Coronary artery (tissue), 2 donors: ENCODE data around the gene FOXM1.
A peak's percentile ranks its signal among the peaks of the same experiment; 100 is the strongest.

Experiments used
- DNase-seq: peaks from one replicate; pipeline ENCODE4 v3.0.0-alpha.2; 2017; ENCODE audit warnings: low spot score
- H3K27ac ChIP-seq, 2 donors: fragments of 200-600 bp; sonication (generic); one replicate each; pipeline ENCODE4 v1.5.1; 2016 to 2019
- H3K4me3 ChIP-seq: fragments of 200-600 bp; sonication (generic); 2 replicates; pipeline ENCODE4 v1.5.1; 2016; ENCODE audit warnings: mild to moderate bottlenecking, moderate library complexity
- TF ChIP-seq, protein P1 (sequence below): fragments of 200-600 bp; sonication (generic); IDR thresholded peaks from one replicate; pipeline ENCODE4 v1.5.1; 2019; ENCODE audit warnings: antibody characterized with exemption

FOXM1 gene

DNA sequence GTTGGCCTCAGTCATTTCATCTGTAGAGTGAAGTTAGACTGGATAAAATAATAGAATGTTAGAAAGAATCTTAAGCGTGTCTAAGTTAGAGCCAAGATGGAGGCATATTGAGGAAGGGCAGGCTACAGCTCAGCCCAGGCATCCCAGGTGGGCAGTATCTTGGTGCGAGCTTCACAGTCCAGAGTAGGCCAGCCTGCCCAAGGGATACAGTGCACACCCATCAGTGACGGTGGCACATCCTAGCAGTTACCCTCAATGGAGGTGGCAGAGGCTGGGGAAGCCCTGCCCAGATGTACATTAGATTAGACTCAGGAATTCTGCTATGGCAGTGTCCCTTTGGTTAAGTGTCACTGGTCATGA lies 35.2 kb upstream of the FOXM1 start:
- no peak for DNase-seq
- Histone ChIP-seq H3K4me3 (no peak overlapping the region), H3K27ac (no peak overlapping the region)
- TF ChIP-seq, protein P1, sequence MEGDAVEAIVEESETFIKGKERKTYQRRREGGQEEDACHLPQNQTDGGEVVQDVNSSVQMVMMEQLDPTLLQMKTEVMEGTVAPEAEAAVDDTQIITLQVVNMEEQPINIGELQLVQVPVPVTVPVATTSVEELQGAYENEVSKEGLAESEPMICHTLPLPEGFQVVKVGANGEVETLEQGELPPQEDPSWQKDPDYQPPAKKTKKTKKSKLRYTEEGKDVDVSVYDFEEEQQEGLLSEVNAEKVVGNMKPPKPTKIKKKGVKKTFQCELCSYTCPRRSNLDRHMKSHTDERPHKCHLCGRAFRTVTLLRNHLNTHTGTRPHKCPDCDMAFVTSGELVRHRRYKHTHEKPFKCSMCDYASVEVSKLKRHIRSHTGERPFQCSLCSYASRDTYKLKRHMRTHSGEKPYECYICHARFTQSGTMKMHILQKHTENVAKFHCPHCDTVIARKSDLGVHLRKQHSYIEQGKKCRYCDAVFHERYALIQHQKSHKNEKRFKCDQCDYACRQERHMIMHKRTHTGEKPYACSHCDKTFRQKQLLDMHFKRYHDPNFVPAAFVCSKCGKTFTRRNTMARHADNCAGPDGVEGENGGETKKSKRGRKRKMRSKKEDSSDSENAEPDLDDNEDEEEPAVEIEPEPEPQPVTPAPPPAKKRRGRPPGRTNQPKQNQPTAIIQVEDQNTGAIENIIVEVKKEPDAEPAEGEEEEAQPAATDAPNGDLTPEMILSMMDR: no peak

DNA sequence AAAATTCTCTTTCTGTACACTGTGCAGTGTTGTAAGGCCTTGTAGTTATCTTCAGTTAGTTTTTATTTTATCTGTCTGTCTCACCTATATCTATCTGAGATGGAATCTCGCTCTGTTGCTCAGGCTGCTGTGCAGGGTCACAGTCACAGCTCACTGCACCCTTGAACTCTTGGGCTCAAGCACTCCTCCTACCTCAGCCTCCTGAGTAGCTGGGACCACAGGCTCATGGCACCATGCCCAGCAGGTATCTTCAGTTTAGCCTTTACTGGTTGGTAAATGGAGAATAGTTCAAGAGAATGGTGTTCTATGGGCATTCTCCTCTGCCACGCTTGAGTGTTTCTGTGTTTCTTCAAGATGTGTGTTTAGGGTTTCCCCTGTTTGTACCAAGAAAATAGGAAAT lies 27.3 kb upstream of the FOXM1 start:
- TF ChIP-seq, protein P1: no peak
- no peak overlapping the region for H3K4me3 ChIP-seq
- DNase-seq: no peak
- H3K27ac ChIP-seq: no peak overlapping the region

DNA sequence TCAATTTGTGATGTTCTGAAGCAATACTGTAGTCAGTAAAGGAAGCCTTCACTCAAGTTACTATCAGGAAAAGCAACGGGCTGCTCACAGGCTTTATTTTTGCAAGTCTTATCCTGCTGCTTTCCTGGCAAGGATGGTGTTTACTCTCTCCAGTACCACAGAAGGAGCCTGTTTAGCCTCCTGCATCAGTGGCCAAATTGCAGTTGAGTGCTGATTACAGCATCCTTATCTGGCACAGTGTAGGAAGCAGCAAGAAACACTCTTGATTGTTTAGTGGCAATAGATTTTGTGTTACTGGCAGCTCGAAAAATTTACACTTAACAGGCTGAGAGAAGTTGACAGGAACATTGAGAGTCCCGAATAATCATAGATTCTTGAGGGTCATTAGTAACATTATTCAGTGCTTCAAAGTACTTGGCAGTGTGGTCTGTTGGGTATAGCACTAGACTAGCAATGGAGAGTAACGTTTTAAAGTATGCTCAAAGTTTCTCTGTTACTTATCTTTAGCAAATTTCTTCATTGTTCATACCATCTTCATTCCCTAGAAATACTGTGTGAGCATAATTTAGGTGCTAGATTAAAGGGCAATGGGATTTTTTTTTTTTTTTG lies 25.4 kb upstream of the FOXM1 start:
- no peak overlapping the region for H3K27ac ChIP-seq
- H3K4me3 ChIP-seq: no peak overlapping the region
- DNase-seq: no peak
- TF ChIP-seq, protein P1: no peak

DNA sequence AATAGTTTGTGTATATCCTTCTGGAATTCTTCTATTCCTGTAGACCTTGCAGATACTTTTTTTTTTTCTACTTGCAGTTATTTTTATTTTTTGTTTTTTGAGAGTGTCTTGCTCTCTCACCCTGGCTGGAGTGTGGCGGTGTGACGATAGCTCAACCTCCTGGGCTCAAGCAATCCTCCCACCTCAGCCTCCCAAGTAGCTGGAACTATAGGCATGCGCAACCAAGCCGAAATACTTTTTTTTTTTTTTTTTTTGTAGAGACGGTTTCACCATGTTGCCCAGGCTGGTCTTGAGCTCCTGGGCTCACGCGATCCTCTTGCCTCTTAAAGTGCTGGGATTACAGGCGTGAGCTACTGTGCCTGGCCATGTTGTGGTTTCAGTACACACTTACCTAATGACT lies 23.7 kb upstream of the FOXM1 start:
- no peak overlapping the region for H3K4me3 ChIP-seq
- TF ChIP-seq, protein P1: no peak
- no peak overlapping the region for H3K27ac ChIP-seq
- DNase-seq: no peak

DNA sequence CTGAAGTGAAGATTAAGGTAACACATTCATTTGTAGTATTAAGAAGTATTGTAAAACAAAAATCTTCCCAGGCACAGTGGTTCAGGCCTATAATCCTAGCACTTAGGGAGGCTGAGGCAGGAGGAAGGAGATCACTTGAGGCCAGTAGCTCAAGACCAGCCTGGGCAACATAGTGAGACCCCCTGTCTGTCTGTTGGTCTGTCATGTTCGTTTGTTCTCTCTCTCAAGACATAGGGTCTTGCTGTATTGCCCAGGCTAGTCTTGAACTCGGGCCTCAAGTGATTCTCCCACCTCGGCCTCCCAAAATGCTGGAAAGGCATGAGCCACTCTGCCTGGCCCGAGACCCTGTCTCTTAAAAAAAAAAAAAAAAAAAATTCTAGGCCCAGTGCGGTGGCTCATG lies 20.4 kb upstream of the FOXM1 start:
- no peak for DNase-seq
- Histone ChIP-seq H3K27ac (no peak overlapping the region), H3K4me3 (no peak overlapping the region)
- TF ChIP-seq, protein P1: no peak

DNA sequence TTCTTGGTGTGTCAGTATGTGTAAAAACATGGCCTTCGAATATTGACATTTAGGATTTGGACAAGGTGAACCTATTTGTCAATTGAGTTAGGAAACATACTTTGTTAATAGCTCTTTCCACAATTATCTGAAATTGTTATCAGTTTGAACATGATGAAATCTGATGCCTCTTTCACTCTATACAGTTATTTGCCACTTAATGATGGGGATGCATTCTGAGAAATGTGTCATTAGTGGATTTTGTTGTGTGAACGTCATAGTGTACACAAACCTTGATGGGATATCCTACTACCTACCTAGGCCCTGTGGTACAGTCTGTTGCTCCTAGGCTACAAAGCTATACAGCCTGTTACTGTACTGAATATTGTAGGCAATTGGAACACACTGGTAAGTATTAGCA lies 18.5 kb upstream of the FOXM1 start:
- TF ChIP-seq, protein P1: no peak
- Histone ChIP-seq H3K27ac (no peak overlapping the region), H3K4me3 (no peak overlapping the region)
- DNase-seq: no peak

DNA sequence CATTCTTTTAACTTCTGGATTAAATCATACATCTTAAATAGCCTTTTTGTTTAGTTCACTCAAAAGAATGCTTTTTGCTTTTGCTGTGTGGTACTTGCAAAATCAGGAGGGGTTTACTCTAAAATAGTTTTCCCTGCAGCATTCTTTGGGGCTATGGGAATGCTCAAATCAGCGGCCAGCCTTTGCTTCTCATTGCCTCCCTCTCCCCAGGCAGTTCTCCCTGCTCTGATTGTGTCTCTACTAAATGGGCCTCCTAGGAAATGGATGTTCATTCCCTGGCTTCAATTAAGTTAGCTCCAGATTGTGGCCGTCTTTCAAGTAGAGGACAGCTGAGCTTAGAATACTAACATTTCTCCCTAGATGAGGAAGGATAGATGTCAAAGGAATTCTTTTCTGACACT lies 18.1 kb upstream of the FOXM1 start:
- Histone ChIP-seq H3K4me3 (no peak overlapping the region), H3K27ac (peak overlapping the region in 1 of 2 donors; percentile 13)
- TF ChIP-seq, protein P1: no peak
- no peak for DNase-seq
